H1 (cell line): ENCODE data around the gene SNX13. TPM values are rescaled to one million over a fixed set of nuclear protein-coding genes. Genes with fewer than 3 reads are reported as not detected.

Source experiments
- CTCF ChIA-PET: fragments of 300-600 bp; sonication (Branson Sonifier 250); formaldehyde crosslinking; loops from one replicate; lab custom pipeline; 2021; ENCODE audit not compliant: partially characterized antibody; lab: Charles Lee
- POLR2A ChIA-PET: fragments of 300-600 bp; sonication (Branson Sonifier 250); formaldehyde crosslinking; loops from one replicate; lab custom pipeline; 2021; ENCODE audit warnings: inconsistent platforms; ENCODE audit not compliant: partially characterized antibody; lab: Charles Lee
- DNase-seq, 2 experiments: peaks; one replicate each; pipeline versions ENCODE4 v3.0.0 to v3.0.0-alpha.2; 2010 to 2022; ENCODE audit warnings: low spot score in 2 of 2, low read depth in 1 of 2, mixed read lengths in 1 of 2
- FAIRE-seq: peaks from 2 replicates; lab custom pipeline; 2011; peaks lifted over from hg19 to GRCh38; lab: Jason Lieb, UNC
- H2AFZ ChIP-seq: 2 replicates; pipeline ENCODE4 v1.8.1; 2012; ENCODE audit warnings: low read length, inconsistent platforms
- H2AK5ac ChIP-seq: 2 replicates; pipeline ENCODE4 v1.6.1; 2013; ENCODE audit warnings: low read depth, low read length
- H2BK120ac ChIP-seq: replicated peaks from 2 replicates; pipeline ENCODE3; 2013; ENCODE audit warnings: low read depth, low read length, inconsistent platforms
- H2BK12ac ChIP-seq: 2 replicates; pipeline ENCODE4 v1.6.1; 2013; ENCODE audit warnings: low read depth, low read length
- H2BK15ac ChIP-seq: 2 replicates; pipeline ENCODE4 v1.6.1; 2013; ENCODE audit warnings: low read length
- H2BK20ac ChIP-seq: 2 replicates; pipeline ENCODE4 v1.6.1; 2013; ENCODE audit warnings: low read length
- H2BK5ac ChIP-seq: 2 replicates; pipeline ENCODE4 v1.6.1; 2013; ENCODE audit warnings: low read depth, low read length
- H3K14ac ChIP-seq: 2 replicates; pipeline ENCODE4 v1.6.1; 2013; ENCODE audit warnings: inconsistent platforms; ENCODE audit not compliant: insufficient read length
- H3K18ac ChIP-seq: 2 replicates; pipeline ENCODE4 v1.6.1; 2013; ENCODE audit warnings: low read length; ENCODE audit errors: extremely low read depth
- H3K23ac ChIP-seq: 2 replicates; pipeline ENCODE4 v1.6.1; 2013; ENCODE audit warnings: inconsistent platforms; ENCODE audit not compliant: insufficient read length
- H3K23me2 ChIP-seq: 2 replicates; pipeline ENCODE4 v1.6.1; 2013; ENCODE audit warnings: low read depth, low read length
- H3K27ac ChIP-seq: 2 replicates; pipeline ENCODE4 v1.6.1; 2011; ENCODE audit warnings: low read depth, low read length, inconsistent platforms
- H3K27me3 ChIP-seq, 4 experiments: replicated peaks in 1 of 4; 1 replicate in 1 of 4; 2 replicates in 3 of 4; pipeline versions ENCODE4 v1.6.1 to v1.8.1; 2011 to 2013; ENCODE audit warnings: low read length in 3 of 4, mild to moderate bottlenecking in 3 of 4, inconsistent platforms in 2 of 4, mixed read lengths in 2 of 4, moderate library complexity in 1 of 4; ENCODE audit not compliant: control insufficient read depth in 3 of 4, insufficient read depth in 3 of 4; ENCODE audit errors: extremely low read depth in 1 of 4
- H3K36me3 ChIP-seq, 4 experiments: 2 replicates each; pipeline versions ENCODE4 v1.6.1 to v1.8.1; 2011 to 2013; ENCODE audit warnings: mild to moderate bottlenecking in 4 of 4, low read length in 3 of 4, moderate library complexity in 2 of 4, control low read depth in 1 of 4, inconsistent platforms in 1 of 4; ENCODE audit not compliant: insufficient read depth in 4 of 4, control insufficient read depth in 2 of 4
- H3K4ac ChIP-seq: replicated peaks from 2 replicates; pipeline ENCODE3; 2013; ENCODE audit warnings: low read length, low read depth, mixed read lengths, inconsistent platforms; ENCODE audit not compliant: insufficient read length
- H3K4me1 ChIP-seq, 4 experiments: replicated peaks in 1 of 4; 1 replicate in 1 of 4; 2 replicates in 3 of 4; pipeline versions ENCODE4 v1.6.1 to v1.8.1; 2011 to 2013; ENCODE audit warnings: low read length in 3 of 4, inconsistent platforms in 2 of 4, mixed read lengths in 1 of 4; ENCODE audit not compliant: insufficient read depth in 4 of 4, control insufficient read depth in 3 of 4
- H3K4me2 ChIP-seq, 2 experiments: 2 replicates each; pipeline versions ENCODE4 v1.6.1 to v1.8.1; 2011 to 2013; ENCODE audit warnings: low read depth in 2 of 2, low read length in 2 of 2, control low read depth in 1 of 2, inconsistent platforms in 1 of 2, mild to moderate bottlenecking in 1 of 2; ENCODE audit not compliant: insufficient read depth in 1 of 2
- H3K4me3 ChIP-seq, 4 experiments: fragments of 200-600, 300-600 bp in 1 of 4; sonication (generic), shearing (Covaris generic), sonication (Bioruptor Twin) in 1 of 4; 2 replicates each; pipeline versions ENCODE4 v1.5.1 to v1.8.1; 2011 to 2016; ENCODE audit warnings: low read length in 4 of 4, low read depth in 3 of 4, control low read depth in 2 of 4, inconsistent platforms in 2 of 4, mild to moderate bottlenecking in 2 of 4, mixed read lengths in 1 of 4, moderate library complexity in 1 of 4; ENCODE audit not compliant: insufficient read depth in 2 of 4; ENCODE audit errors: extremely low read depth in 1 of 4
- H3K56ac ChIP-seq: replicated peaks from 2 replicates; pipeline ENCODE3; 2013; ENCODE audit warnings: low read depth, mild to moderate bottlenecking, mixed read lengths, low read length, inconsistent platforms; ENCODE audit not compliant: insufficient read length
- H3K79me1 ChIP-seq: 2 replicates; pipeline ENCODE4 v1.6.1; 2013; ENCODE audit warnings: low read depth, low read length, control low read depth
- H3K79me2 ChIP-seq, 2 experiments: 2 replicates each; pipeline versions ENCODE4 v1.6.1 to v1.8.1; 2012 to 2013; ENCODE audit warnings: low read length in 2 of 2, mild to moderate bottlenecking in 2 of 2, inconsistent platforms in 1 of 2; ENCODE audit not compliant: insufficient read depth in 2 of 2, control insufficient read depth in 1 of 2
- H3K9ac ChIP-seq, 4 experiments: replicated peaks in 1 of 4; 1 replicate in 1 of 4; 2 replicates in 3 of 4; pipeline versions ENCODE4 v1.6.1 to v1.8.1; 2011 to 2013; ENCODE audit warnings: low read depth in 3 of 4, low read length in 3 of 4, control low read depth in 2 of 4, mild to moderate bottlenecking in 2 of 4, moderate library complexity in 2 of 4, inconsistent platforms in 1 of 4; ENCODE audit errors: extremely low read depth in 1 of 4
- H3K9me3 ChIP-seq, 2 experiments: 2 replicates each; pipeline versions ENCODE4 v1.6.1 to v1.8.1; 2012 to 2013; ENCODE audit warnings: mild to moderate bottlenecking in 2 of 2, moderate library complexity in 2 of 2, control low read depth in 1 of 2, inconsistent platforms in 1 of 2, low read depth in 1 of 2, low read length in 1 of 2, mixed read lengths in 1 of 2; ENCODE audit not compliant: insufficient read depth in 2 of 2
- H4K20me1 ChIP-seq, 2 experiments: replicated peaks in 1 of 2; 2 replicates each; pipeline versions ENCODE3 to v1.8.1; 2011 to 2013; ENCODE audit warnings: inconsistent platforms in 2 of 2, low read length in 2 of 2, mild to moderate bottlenecking in 1 of 2; ENCODE audit not compliant: insufficient read depth in 2 of 2, control insufficient read depth in 1 of 2
- H4K5ac ChIP-seq: 2 replicates; pipeline ENCODE4 v1.6.1; 2013; ENCODE audit warnings: low read length, low read depth, mixed read lengths, inconsistent platforms; ENCODE audit not compliant: insufficient read length
- H4K8ac ChIP-seq: 2 replicates; pipeline ENCODE4 v1.8.0; 2013; ENCODE audit warnings: mild to moderate bottlenecking, moderate library complexity, low read length, inconsistent platforms; ENCODE audit not compliant: insufficient read depth; ENCODE audit errors: extremely low read depth
- H4K91ac ChIP-seq: replicated peaks from 2 replicates; pipeline ENCODE3; 2013; ENCODE audit warnings: low read length, mixed read lengths, inconsistent platforms; ENCODE audit not compliant: insufficient read length
- ASH2L ChIP-seq: fragments of 200-600, 300-600 bp; sonication (generic); IDR thresholded peaks from one replicate; pipeline ENCODE4 v1.7.1; 2017; ENCODE audit warnings: low read length
- CHD1 ChIP-seq: IDR thresholded peaks from 2 replicates; pipeline ENCODE4 v1.6.1; 2012; ENCODE audit warnings: low read depth, low read length, improper control_type of control experiment
- RAD21 ChIP-seq, 2 experiments: IDR thresholded peaks in 1 of 2; conservative IDR thresholded peaks in 1 of 2; 2 replicates each; pipeline ENCODE4 v1.6.1; 2011; ENCODE audit warnings: low read depth in 2 of 2, low read length in 2 of 2, improper control_type of control experiment in 1 of 2, inconsistent platforms in 1 of 2, mild to moderate bottlenecking in 1 of 2, moderate library complexity in 1 of 2
- RBBP5 ChIP-seq: IDR thresholded peaks from 2 replicates; pipeline ENCODE4 v1.7.1; 2012; ENCODE audit warnings: low read depth, mild to moderate bottlenecking, inconsistent platforms, low read length, moderate library complexity, borderline replicate concordance
- SIRT6 ChIP-seq: IDR thresholded peaks from one replicate; pipeline ENCODE4 v1.7.1; 2012; ENCODE audit warnings: low read length, inconsistent platforms
- WGBS, 2 experiments: shearing (Covaris generic) in 1 of 2; methylation state at CpG; one replicate each; pipeline versions ENCODE4 v1.1.6 to v1.1.7; 2013 to 2015; ENCODE audit warnings: low lambda C conversion rate in 2 of 2, mixed read lengths in 2 of 2, inconsistent platforms in 1 of 2, low coverage in 1 of 2, missing lambda C conversion rate in 1 of 2; ENCODE audit not compliant: insufficient replicate concordance in 2 of 2, insufficient coverage in 1 of 2, insufficient read length in 1 of 2; ENCODE audit errors: extremely low coverage in 1 of 2, missing lambda C conversion rate in 1 of 2; 5-methylcytosine and 5-hydroxymethylcytosine counted together
- polyA plus RNA-seq, 7 experiments: library from polyadenylated mRNA; depleted of rRNA in 3 of 7; stranded (reverse) in 5 of 7; unstranded in 2 of 7; fragments of >200 nt in 5 of 7; fragments of 200-250 nt in 2 of 7; gene quantifications; 1 replicate in 5 of 7; 2 replicates in 1 of 7; 4 replicates in 1 of 7; pipeline versions ENCODE4 v1.2.1 to v1.2.3, GENCODE V29; 2011 to 2013; ENCODE audit warnings: missing spikeins in 2 of 7, mixed read lengths in 2 of 7
- total RNA-seq: library from RNA; stranded (reverse); fragmentation: NEBNext Ultra II Directional; extraction: Animal tissue kit (Norgen Biotek cat#: 25700); gene quantifications from 2 replicates; pipeline ENCODE4 v1.2.1, GENCODE V29; 2021

The SNX13 gene
- total and polyA plus RNA-seq, 2 of the 8 experiments (the other 6 are each of a cell fraction or from before 2014, with no cell fraction given), result 5.5 to 27.4 TPM

DNA sequence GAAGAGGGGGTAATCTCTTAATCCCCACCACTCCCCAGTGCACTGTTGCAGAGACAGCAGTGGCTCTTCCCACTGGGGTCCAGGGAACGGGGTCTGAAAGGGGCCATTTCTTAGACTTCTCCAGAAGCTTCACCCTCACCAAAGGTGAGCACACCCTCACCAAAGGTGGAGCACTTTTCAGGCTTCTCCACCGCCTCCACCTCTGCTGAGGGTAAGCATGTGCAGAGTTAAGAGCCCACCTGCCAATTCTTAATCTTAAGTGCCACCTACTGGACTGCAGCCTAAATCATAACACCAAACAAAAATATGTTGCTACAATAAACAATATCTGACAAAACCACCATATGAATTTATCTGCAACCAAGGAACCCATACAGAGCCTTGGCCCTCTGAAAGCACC, 27.0 kb downstream of the SNX13 start:
- Histone ChIP-seq H3K9me3 (no peaks in the 10 kb centered on the region; a peak in 1 of 4 replicates), H3K14ac (no peak overlapping the region), H2BK12ac (no peak overlapping the region), H3K4me2 (no peak overlapping the region), H2BK20ac (no peak overlapping the region), H4K91ac (no peak overlapping the region), H3K79me1 (no peaks in the 10 kb centered on the region), H2AK5ac (no peak overlapping the region), H3K4ac (no peak overlapping the region), H3K27ac (no peak overlapping the region), H3K9ac (no peak overlapping the region), H3K4me1 (peaks cover 2 to 10% (median 5%) of the 10 kb centered on the region in 4 experiments; a peak in 2 of 7 replicates), H4K5ac (no peak overlapping the region), H3K36me3 (no peaks in the 10 kb centered on the region), H3K27me3 (no peaks in the 10 kb centered on the region), H3K79me2 (peaks cover 0 to 100% of the 10 kb centered on the region in 2 experiments; a peak in 3 of 4 replicates), H3K56ac (no peak overlapping the region), H4K8ac (no peak overlapping the region), H2AFZ (no peak overlapping the region), H2BK120ac (no peak overlapping the region), H2BK5ac (peak overlapping the region; percentile 35; the same call in 1 of the 2 replicates), H3K23me2 (no peaks in the 10 kb centered on the region), H3K4me3 (no peak overlapping the region), H4K20me1 (no peaks in the 10 kb centered on the region), H3K18ac (no peak overlapping the region), H2BK15ac (no peak overlapping the region), H3K23ac (no peak overlapping the region)
- TF ChIP-seq RBBP5 (no peak), RAD21 (IDR thresholded peaks at IDR 0.05 in 1 of 2, conservative IDR thresholded peaks at IDR 0.05 in 1 of 2; ENCODE audit: low read depth in 2 of 2, low read length in 2 of 2) (peak in 1 of 2 experiments; percentile 27; a peak in 1 of 4 replicates), ASH2L (no peak), SIRT6 (no peak), CHD1 (no peak)
- CTCF ChIA-PET, result interaction anchor here (1.1 kb wide), 2 partner anchors 8 to 143 kb away, joined by 3 to 5 read pairs; no protein-coding TSS in a partner anchor
- DNase-seq, result no peak
- 100% methylated on average over 1 of the region's 2 CpGs; no CpG with 5 or more reads in 1 of the 2 experiments for WGBS, 2 experiments
- POLR2A ChIA-PET, result no interaction called here
- no peak for FAIRE-seq
